Cardiac muscle cell (in vitro differentiated cells and primary cell): Measurements from ENCODE around the gene HAGHL. TPM values are rescaled to one million over a fixed set of nuclear protein-coding genes. Genes with fewer than 3 reads are reported as not detected.

ENCODE experiments used
- DNase-seq, 2 donors: peaks; one replicate each; pipeline versions ENCODE4 v3.0.0 to v3.0.0-alpha.2; 2010 to 2017; ENCODE audit warnings: low read depth in 1 of 2, low spot score in 1 of 2
- H3K27ac ChIP-seq: fragments of 200-600 bp; sonication (generic); 2 replicates; pipeline ENCODE4 v1.5.1; 2016
- H3K27me3 ChIP-seq: fragments of 200-600 bp; sonication (generic); 2 replicates; pipeline ENCODE4 v1.6.0; 2016; ENCODE audit warnings: control low read depth
- H3K36me3 ChIP-seq: fragments of 200-600 bp; sonication (generic); 2 replicates; pipeline ENCODE4 v1.5.1; 2016; ENCODE audit warnings: control low read depth
- H3K4me1 ChIP-seq: fragments of 200-600 bp; sonication (generic); 2 replicates; pipeline ENCODE4 v1.8.1; 2017; ENCODE audit warnings: low read depth, mild to moderate bottlenecking, mixed run types
- H3K4me3 ChIP-seq: fragments of 200-600 bp; sonication (generic); 2 replicates; pipeline ENCODE4 v1.5.1; 2016; ENCODE audit warnings: mild to moderate bottlenecking
- H3K9me3 ChIP-seq: fragments of 200-600 bp; sonication (generic); 2 replicates; pipeline ENCODE4 v1.5.1; 2017; ENCODE audit warnings: low read depth, mild to moderate bottlenecking, control low read depth
- polyA plus RNA-seq: library from polyadenylated mRNA; unstranded; fragments of >200 nt; fragmentation: Nextera tagmentation; extraction: Ambion mirVana; gene quantifications from 2 replicates; pipeline ENCODE4 v1.2.1, GENCODE V29; 2016
- total RNA-seq: library from RNA; depleted of rRNA; stranded (reverse); fragments of >200 nt; gene quantifications from 2 replicates; pipeline ENCODE4 v1.2.3, GENCODE V29; 2016
- TF ChIP-seq, protein P1 (sequence below): IDR thresholded peaks from 2 replicates; pipeline ENCODE4 v1.5.1; 2012; ENCODE audit warnings: low read depth, mild to moderate bottlenecking, low read length

HAGHL gene
- total and polyA plus RNA-seq, 2 experiments from 2014 or later = 27.7 to 47.5 TPM

- TF ChIP-seq, protein P1, sequence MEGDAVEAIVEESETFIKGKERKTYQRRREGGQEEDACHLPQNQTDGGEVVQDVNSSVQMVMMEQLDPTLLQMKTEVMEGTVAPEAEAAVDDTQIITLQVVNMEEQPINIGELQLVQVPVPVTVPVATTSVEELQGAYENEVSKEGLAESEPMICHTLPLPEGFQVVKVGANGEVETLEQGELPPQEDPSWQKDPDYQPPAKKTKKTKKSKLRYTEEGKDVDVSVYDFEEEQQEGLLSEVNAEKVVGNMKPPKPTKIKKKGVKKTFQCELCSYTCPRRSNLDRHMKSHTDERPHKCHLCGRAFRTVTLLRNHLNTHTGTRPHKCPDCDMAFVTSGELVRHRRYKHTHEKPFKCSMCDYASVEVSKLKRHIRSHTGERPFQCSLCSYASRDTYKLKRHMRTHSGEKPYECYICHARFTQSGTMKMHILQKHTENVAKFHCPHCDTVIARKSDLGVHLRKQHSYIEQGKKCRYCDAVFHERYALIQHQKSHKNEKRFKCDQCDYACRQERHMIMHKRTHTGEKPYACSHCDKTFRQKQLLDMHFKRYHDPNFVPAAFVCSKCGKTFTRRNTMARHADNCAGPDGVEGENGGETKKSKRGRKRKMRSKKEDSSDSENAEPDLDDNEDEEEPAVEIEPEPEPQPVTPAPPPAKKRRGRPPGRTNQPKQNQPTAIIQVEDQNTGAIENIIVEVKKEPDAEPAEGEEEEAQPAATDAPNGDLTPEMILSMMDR = no peak
- Histone ChIP-seq H3K4me1 (peaks cover 21% of the 10 kb centered on the region), H3K27me3 (no peaks in the 10 kb centered on the region), H3K27ac (peak within 1 kb of the TSS; percentile 90), H3K9me3 (no peaks in the 10 kb centered on the region), H3K4me3 (peak within 1 kb of the TSS; percentile 85), H3K36me3 (no peaks in the 10 kb centered on the region)
- peak; percentile 79 to 95 for DNase-seq
Observed at GRCh38 chr16:720990-721764, 5.7 kb upstream of the HAGHL start, which contains the start of gene ANTKMT. TSS of gene ANTKMT (plus strand) at chr16:721146. CDS start at chr16:721275, 129 bp downstream.

DNA sequence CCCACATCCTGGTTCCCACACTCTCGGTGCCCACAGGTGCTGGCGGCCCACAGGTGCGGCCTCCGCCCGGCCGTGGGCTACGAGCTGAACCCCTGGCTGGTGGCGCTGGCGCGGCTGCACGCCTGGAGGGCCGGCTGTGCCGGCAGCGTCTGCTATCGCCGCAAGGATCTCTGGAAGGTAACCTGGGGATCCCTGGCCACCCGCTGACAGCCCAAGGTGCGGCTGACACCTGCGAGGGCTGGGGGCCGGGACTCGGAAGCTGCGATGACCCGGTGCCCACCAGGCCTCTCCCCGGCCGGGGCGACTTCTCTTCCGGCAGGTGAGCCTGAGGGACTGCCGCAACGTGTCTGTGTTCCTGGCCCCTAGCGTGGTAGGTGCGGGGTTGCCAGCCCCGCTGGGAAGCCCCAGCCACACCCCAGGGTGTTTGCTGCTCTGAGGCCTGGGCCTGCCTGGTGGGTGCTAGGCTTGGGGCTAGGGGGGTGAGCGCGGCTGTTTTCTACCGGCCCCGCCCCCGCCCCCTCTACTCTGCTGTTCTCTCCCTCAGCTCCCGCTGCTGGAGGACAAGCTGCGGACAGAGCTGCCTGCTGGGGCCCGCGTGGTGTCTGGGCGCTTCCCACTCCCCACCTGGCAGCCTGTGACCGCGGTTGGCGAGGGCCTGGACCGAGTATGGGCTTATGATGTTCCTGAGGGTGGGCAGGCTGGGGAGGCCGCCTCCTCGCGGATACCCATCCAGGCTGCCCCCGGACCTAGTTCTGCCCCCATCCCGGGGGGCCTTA is 5.0 kb upstream of the HAGHL start:
- Histone ChIP-seq H3K27ac (peak overlapping the region; percentile 90), H3K27me3 (no peaks in the 10 kb centered on the region), H3K9me3 (no peaks in the 10 kb centered on the region), H3K4me1 (peaks cover 16% of the 10 kb centered on the region), H3K4me3 (peak overlapping the region; percentile 85), H3K36me3 (no peaks in the 10 kb centered on the region)
- TF ChIP-seq, protein P1 = no peak
- DNase-seq = no peak

DNA sequence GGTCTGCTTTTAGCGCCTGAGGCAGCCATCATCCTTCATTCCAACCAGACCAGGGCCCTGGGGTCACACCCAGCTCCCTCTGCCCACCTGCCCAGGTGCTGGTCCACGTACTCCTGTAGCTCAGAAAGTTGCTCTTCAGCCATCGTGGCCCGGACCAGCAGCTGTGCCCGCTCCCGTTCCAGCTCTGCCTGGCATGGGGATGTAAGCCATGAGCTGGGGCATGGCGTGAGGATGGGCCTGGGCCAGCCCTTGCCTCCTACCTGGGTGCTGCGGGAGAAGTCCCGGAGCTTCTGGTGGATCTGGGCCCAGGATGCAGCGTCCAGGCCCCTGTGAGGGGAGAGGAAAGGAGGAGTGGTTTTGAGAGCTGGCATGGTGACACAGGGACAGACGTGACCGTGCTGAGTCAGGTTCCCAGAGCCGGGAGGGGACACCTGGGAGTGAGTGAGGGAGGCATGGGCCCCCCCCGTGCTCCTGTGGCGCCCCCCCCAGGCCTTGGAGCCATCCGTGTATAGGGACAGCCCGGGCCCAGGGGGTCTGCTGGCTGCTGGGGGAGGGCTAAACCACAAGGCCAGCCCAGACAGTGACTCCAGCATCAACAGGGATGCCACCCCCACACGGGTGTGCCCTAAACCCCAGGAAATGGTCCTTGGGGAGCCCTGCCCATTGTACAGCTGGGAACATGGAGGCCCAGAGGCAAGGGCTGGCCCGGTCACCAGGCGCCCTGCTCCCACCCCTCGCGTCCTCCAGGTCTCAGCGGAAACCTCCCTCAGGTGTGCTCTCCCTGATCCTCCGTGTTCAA is 3.9 kb upstream of the HAGHL start:
- Histone ChIP-seq H3K27me3 (no peaks in the 10 kb centered on the region), H3K4me3 (no peak overlapping the region), H3K27ac (no peak overlapping the region), H3K36me3 (no peaks in the 10 kb centered on the region), H3K4me1 (peaks cover 16% of the 10 kb centered on the region), H3K9me3 (no peaks in the 10 kb centered on the region)
- no peak for DNase-seq
- TF ChIP-seq, protein P1 = no peak

DNA sequence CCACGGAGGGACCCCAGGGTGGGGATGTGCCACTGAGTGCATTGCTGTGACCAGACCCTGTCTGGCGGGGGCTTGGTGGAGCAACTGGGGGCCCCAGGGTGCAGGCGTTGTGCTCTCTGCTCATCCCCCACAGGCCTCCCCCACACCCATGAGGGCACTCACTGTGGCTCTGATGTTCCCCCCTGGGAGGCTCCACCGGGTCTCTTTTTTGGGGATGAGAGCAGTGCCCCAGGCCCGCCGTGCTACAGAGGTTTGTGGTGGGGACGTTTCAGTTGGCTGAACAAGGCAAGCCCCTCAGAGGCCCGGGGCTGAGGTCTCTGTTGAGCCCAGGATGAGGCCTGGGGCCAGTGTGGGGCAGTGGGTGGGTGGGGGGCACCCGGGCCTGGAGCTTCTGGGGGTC is 3.2 kb upstream of the HAGHL start:
- H3K4me1 ChIP-seq = peaks cover 16% of the 10 kb centered on the region
- H3K4me3 ChIP-seq = no peak overlapping the region
- no peak overlapping the region for H3K27ac ChIP-seq
- no peaks in the 10 kb centered on the region for H3K36me3 ChIP-seq
- DNase-seq = no peak
- no peaks in the 10 kb centered on the region for H3K27me3 ChIP-seq
- TF ChIP-seq, protein P1 = no peak
- H3K9me3 ChIP-seq = no peaks in the 10 kb centered on the region
